Measurements from ENCODE around the gene KCNIP3. TPM values are rescaled to one million over a fixed set of nuclear protein-coding genes. Genes with fewer than 3 reads are reported as not detected.

Gene KCNIP3
- total RNA-seq, 1 donor from 2014 or later = not detected

- Mint-ChIP-seq H3K9me3 (no peaks in the 10 kb centered on the region), H3K4me1 (no peaks in the 10 kb centered on the region), H3K4me3 (no peak overlapping the region), H3K36me3 (ENCODE audit: low read depth) (no peaks in the 10 kb centered on the region), H3K27ac (no peak overlapping the region), H3K27me3 (no peaks in the 10 kb centered on the region)
- ChIA-PET CTCF (no interaction called here), POLR2A (no interaction called here)
- DNase-seq (no peak), ATAC-seq (ENCODE audit: low read depth) (no peak)
- TF ChIP-seq, protein P1, sequence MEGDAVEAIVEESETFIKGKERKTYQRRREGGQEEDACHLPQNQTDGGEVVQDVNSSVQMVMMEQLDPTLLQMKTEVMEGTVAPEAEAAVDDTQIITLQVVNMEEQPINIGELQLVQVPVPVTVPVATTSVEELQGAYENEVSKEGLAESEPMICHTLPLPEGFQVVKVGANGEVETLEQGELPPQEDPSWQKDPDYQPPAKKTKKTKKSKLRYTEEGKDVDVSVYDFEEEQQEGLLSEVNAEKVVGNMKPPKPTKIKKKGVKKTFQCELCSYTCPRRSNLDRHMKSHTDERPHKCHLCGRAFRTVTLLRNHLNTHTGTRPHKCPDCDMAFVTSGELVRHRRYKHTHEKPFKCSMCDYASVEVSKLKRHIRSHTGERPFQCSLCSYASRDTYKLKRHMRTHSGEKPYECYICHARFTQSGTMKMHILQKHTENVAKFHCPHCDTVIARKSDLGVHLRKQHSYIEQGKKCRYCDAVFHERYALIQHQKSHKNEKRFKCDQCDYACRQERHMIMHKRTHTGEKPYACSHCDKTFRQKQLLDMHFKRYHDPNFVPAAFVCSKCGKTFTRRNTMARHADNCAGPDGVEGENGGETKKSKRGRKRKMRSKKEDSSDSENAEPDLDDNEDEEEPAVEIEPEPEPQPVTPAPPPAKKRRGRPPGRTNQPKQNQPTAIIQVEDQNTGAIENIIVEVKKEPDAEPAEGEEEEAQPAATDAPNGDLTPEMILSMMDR (IDR thresholded peaks at IDR 0.05) = no peak
- intact Hi-C loops (cut with micrococcal nuclease) = no loop called here
Observed at GRCh38 chr2:95329401-95329800, 32.3 kb downstream of the KCNIP3 start.

- ATAC-seq (ENCODE audit: low read depth) (no peak), DNase-seq (no peak)
- ChIA-PET CTCF (no interaction called here), POLR2A (no interaction called here)
- no peak overlapping the region for H3K4me3 Mint-ChIP-seq
- H3K27me3 Mint-ChIP-seq = no peaks in the 10 kb centered on the region
- intact Hi-C loops (cut with micrococcal nuclease) = no loop called here
- H3K4me1 Mint-ChIP-seq = no peaks in the 10 kb centered on the region
- no peaks in the 10 kb centered on the region for H3K9me3 Mint-ChIP-seq
- H3K27ac Mint-ChIP-seq = no peak overlapping the region
- H3K36me3 Mint-ChIP-seq (ENCODE audit: low read depth) = no peaks in the 10 kb centered on the region
- TF ChIP-seq, protein P1 (IDR thresholded peaks at IDR 0.05) = no peak
Observed at GRCh38 chr2:95329891-95330793, 33.0 kb downstream of the KCNIP3 start.

- POLR2A ChIA-PET = no interaction called here
- peaks cover 2% of the 10 kb centered on the region for H3K9me3 Mint-ChIP-seq
- DNase-seq = no peak
- no peaks in the 10 kb centered on the region for H3K36me3 Mint-ChIP-seq (ENCODE audit: low read depth)
- no peaks in the 10 kb centered on the region for H3K27me3 Mint-ChIP-seq
- CTCF ChIA-PET = no interaction called here
- no peak overlapping the region for H3K4me3 Mint-ChIP-seq
- TF ChIP-seq, protein P1 (IDR thresholded peaks at IDR 0.05) = no peak
- ATAC-seq (ENCODE audit: low read depth) = no peak
- no peak overlapping the region for H3K27ac Mint-ChIP-seq
- no peaks in the 10 kb centered on the region for H3K4me1 Mint-ChIP-seq
- intact Hi-C loops (cut with micrococcal nuclease) = no loop called here
Observed at GRCh38 chr2:95330794-95331338, 33.7 kb downstream of the KCNIP3 start.

- intact Hi-C loops (cut with micrococcal nuclease) = no loop called here
- H3K4me3 Mint-ChIP-seq = no peak overlapping the region
- no peak overlapping the region for H3K27ac Mint-ChIP-seq
- peaks cover 2% of the 10 kb centered on the region for H3K9me3 Mint-ChIP-seq
- no peaks in the 10 kb centered on the region for H3K36me3 Mint-ChIP-seq (ENCODE audit: low read depth)
- TF ChIP-seq, protein P1 (IDR thresholded peaks at IDR 0.05) = no peak
- ChIA-PET CTCF (no interaction called here), POLR2A (no interaction called here)
- DNase-seq (no peak), ATAC-seq (ENCODE audit: low read depth) (no peak)
- no peaks in the 10 kb centered on the region for H3K4me1 Mint-ChIP-seq
- H3K27me3 Mint-ChIP-seq = no peaks in the 10 kb centered on the region
Observed at GRCh38 chr2:95331606-95332005, 34.5 kb downstream of the KCNIP3 start.

- no peak overlapping the region for H3K4me3 Mint-ChIP-seq
- no peak for DNase-seq
- no peaks in the 10 kb centered on the region for H3K27me3 Mint-ChIP-seq
- no peaks in the 10 kb centered on the region for H3K36me3 Mint-ChIP-seq (ENCODE audit: low read depth)
- ATAC-seq (ENCODE audit: low read depth) = no peak
- H3K4me1 Mint-ChIP-seq = no peaks in the 10 kb centered on the region
- ChIA-PET CTCF (no interaction called here), POLR2A (no interaction called here)
- peaks cover 2% of the 10 kb centered on the region for H3K9me3 Mint-ChIP-seq
- intact Hi-C loops (cut with micrococcal nuclease) = no loop called here
- TF ChIP-seq, protein P1 (IDR thresholded peaks at IDR 0.05) = no peak
- H3K27ac Mint-ChIP-seq = no peak overlapping the region
Observed at GRCh38 chr2:95332036-95332435, 34.9 kb downstream of the KCNIP3 start.
